ENCODE data around the gene ABLIM2. TPM values are rescaled to one million over a fixed set of nuclear protein-coding genes. Genes with fewer than 3 reads are reported as not detected.

ABLIM2 gene
- total and polyA plus RNA-seq, 2 of the 13 experiments (the other 11 are each of a cell fraction or from before 2014, with no cell fraction given): 0.20 to 0.37 TPM

DNA sequence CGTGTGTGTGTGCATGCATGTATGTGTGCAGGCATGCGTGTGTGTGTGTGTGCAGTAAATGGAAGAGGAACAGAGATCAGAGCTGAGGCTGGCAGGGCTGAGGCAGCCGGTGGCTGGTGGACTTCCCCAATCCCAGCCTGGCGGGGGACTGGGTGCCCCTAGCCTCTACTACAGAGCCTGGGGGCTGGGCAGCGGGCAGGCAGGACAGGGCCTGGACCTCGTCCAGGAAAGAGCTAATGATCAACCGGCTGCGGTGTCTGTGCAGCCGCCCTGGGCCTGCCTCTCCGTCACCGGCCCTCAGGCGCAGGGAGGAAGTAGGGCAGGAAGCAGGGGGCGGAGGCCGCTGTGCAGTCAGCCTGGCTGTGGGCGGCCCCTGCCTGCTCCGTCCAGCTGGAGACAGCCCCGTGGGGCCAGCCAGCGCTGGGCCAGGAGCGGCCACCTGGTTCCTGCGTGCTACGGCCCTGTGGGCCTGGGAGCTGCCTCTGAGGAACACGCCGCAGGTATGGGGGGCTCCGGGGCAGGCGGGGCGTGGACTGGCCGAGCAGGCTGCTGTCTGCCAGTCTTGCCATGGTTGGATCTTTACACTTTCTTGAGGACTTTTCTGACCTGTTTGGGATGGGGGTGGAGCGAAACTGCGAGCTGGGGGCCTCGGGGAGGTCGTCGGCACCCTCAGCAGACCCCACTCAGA, 40.4 kb upstream of the ABLIM2 start, which contains the start of gene SH3TC1 (continued):
- TF ChIP-seq, protein P1, sequence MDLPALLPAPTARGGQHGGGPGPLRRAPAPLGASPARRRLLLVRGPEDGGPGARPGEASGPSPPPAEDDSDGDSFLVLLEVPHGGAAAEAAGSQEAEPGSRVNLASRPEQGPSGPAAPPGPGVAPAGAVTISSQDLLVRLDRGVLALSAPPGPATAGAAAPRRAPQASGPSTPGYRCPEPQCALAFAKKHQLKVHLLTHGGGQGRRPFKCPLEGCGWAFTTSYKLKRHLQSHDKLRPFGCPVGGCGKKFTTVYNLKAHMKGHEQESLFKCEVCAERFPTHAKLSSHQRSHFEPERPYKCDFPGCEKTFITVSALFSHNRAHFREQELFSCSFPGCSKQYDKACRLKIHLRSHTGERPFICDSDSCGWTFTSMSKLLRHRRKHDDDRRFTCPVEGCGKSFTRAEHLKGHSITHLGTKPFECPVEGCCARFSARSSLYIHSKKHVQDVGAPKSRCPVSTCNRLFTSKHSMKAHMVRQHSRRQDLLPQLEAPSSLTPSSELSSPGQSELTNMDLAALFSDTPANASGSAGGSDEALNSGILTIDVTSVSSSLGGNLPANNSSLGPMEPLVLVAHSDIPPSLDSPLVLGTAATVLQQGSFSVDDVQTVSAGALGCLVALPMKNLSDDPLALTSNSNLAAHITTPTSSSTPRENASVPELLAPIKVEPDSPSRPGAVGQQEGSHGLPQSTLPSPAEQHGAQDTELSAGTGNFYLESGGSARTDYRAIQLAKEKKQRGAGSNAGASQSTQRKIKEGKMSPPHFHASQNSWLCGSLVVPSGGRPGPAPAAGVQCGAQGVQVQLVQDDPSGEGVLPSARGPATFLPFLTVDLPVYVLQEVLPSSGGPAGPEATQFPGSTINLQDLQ (CRISPR knock-in tag; IDR thresholded peaks at IDR 0.05): no peak
- TF ChIP-seq SMAD3 (CRISPR knock-in tag; IDR thresholded peaks at IDR 0.05): peak; percentile 40; the same call in 1 of the 2 replicates
- TF ChIP-seq ZMYM2 (CRISPR knock-in tag; IDR thresholded peaks at IDR 0.05): no peak; the same call in 1 of the 2 replicates
- TF ChIP-seq, protein P2, sequence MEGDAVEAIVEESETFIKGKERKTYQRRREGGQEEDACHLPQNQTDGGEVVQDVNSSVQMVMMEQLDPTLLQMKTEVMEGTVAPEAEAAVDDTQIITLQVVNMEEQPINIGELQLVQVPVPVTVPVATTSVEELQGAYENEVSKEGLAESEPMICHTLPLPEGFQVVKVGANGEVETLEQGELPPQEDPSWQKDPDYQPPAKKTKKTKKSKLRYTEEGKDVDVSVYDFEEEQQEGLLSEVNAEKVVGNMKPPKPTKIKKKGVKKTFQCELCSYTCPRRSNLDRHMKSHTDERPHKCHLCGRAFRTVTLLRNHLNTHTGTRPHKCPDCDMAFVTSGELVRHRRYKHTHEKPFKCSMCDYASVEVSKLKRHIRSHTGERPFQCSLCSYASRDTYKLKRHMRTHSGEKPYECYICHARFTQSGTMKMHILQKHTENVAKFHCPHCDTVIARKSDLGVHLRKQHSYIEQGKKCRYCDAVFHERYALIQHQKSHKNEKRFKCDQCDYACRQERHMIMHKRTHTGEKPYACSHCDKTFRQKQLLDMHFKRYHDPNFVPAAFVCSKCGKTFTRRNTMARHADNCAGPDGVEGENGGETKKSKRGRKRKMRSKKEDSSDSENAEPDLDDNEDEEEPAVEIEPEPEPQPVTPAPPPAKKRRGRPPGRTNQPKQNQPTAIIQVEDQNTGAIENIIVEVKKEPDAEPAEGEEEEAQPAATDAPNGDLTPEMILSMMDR (CRISPR knock-in tag; IDR thresholded peaks at IDR 0.05): peak; percentile 37; the same call in 1 of the 2 replicates
- no peak for TF ChIP-seq ZSCAN30 (CRISPR knock-in tag; IDR thresholded peaks at IDR 0.05)
- TF ChIP-seq NFKB2 (CRISPR knock-in tag; IDR thresholded peaks at IDR 0.05; ENCODE audit: borderline replicate concordance): peak; percentile 26; the same call in 1 of the 2 replicates
- TF ChIP-seq, protein P3, sequence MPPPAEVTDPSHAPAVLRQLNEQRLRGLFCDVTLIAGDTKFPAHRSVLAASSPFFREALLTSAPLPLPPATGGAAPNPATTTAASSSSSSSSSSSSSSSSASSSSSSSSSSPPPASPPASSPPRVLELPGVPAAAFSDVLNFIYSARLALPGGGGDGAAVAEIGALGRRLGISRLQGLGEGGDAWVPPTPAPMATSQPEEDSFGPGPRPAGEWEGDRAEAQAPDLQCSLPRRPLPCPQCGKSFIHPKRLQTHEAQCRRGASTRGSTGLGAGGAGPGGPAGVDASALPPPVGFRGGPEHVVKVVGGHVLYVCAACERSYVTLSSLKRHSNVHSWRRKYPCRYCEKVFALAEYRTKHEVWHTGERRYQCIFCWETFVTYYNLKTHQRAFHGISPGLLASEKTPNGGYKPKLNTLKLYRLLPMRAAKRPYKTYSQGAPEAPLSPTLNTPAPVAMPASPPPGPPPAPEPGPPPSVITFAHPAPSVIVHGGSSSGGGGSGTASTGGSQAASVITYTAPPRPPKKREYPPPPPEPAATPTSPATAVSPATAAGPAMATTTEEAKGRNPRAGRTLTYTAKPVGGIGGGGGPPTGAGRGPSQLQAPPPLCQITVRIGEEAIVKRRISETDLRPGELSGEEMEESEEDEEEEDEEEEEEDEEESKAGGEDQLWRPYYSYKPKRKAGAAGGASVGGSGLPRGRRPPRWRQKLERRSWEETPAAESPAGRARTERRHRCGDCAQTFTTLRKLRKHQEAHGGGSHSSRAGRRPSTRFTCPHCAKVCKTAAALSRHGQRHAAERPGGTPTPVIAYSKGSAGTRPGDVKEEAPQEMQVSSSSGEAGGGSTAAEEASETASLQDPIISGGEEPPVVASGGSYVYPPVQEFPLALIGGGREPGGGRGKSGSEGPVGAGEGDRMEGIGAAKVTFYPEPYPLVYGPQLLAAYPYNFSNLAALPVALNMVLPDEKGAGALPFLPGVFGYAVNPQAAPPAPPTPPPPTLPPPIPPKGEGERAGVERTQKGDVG (CRISPR knock-in tag; IDR thresholded peaks at IDR 0.05; ENCODE audit: borderline replicate concordance): no peak
- TF ChIP-seq, protein P4, sequence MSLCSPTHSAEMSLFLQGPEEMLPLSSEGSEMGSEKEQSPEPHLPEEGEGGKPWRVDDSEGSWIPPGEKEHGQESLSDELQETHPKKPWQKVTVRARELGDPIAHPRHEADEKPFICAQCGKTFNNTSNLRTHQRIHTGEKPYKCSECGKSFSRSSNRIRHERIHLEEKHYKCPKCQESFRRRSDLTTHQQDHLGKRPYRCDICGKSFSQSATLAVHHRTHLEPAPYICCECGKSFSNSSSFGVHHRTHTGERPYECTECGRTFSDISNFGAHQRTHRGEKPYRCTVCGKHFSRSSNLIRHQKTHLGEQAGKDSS (CRISPR knock-in tag; IDR thresholded peaks at IDR 0.05; ENCODE audit: borderline replicate concordance, low read depth): peak; percentile 84; the same call in 1 of the 2 replicates
- no peak; the same call in 1 of the 2 replicates for TF ChIP-seq REPIN1 (CRISPR knock-in tag; IDR thresholded peaks at IDR 0.05; ENCODE audit: borderline replicate concordance, low read depth)
- no peak for TF ChIP-seq ZNF333 (CRISPR knock-in tag; IDR thresholded peaks at IDR 0.05; ENCODE audit: borderline replicate concordance)
- no peak; the same call in 1 of the 2 replicates for TF ChIP-seq ZNF747 (CRISPR knock-in tag; IDR thresholded peaks at IDR 0.05; ENCODE audit: borderline replicate concordance)
- TF ChIP-seq ZNF776 (CRISPR knock-in tag; IDR thresholded peaks at IDR 0.05): no peak
- peak; percentile 84 for TF ChIP-seq ZNF788 (CRISPR knock-in tag; IDR thresholded peaks at IDR 0.05; ENCODE audit: borderline replicate concordance)

All from HepG2 (cell line).